Fibroblast of skin of left quadriceps (primary cell): ENCODE data around the gene STYX.

Experiments used
- DNase-seq, 2 experiments: peaks; one replicate each; pipeline ENCODE4 v3.0.0-alpha.2; 2013; ENCODE audit warnings: low read depth in 2 of 2

Gene STYX

DNA sequence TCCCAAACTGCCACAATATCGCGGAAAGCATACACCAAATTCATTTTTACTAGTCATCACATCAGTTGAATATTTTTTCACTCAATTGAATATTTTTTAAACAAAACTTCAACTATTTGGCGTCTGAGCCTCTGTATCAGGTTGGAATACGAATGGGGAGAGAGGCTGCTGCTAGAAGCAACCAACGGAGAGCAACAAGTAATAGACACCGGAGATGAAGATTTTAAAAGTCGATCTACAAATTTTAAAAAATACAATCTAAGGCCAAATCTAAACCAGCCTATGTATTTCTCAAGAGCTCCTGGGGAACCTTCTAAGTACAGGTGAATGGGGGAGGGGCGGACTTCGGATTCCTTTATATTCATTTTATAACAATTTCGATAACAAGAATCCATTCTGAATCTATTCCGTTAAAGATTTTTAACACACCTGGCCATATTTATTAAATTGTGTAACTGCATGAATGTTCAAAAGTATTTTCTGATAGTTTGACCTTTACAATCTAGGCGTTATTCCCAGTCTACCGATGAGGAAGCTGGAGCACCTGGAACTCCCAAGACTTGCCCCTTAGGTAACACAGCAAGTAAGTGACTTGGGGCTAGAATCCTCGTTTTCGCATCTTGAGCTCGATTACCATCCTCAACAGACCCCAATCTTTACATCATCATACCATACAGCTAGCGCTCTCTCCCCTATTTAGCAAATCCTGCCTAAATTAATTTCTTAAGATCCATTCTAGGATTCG, 60.2 kb downstream of the STYX start:
- no peak for DNase-seq

DNA sequence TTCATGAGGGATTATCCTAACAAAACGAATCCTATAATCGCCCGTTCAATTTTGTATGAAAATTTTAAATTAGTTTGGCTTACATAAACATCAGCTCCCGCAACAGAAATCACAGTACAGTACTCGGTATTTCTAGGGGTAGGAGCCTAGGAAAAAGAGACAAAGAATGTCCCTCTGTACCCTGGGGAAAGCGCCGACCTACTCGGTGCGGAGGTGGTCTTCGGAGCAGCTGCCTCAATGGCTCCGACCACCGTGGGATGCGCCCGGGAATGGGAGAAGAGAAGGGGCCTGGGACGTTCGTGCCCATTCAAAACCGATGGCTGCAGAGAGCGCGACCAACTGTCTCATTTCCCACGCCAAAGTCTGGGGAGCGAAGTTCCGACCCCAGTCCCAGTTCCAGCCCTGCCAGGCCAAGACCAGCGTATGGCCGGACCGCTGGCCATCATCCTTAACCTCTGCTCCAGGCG, 60.8 kb downstream of the STYX start:
- no peak for DNase-seq

DNA sequence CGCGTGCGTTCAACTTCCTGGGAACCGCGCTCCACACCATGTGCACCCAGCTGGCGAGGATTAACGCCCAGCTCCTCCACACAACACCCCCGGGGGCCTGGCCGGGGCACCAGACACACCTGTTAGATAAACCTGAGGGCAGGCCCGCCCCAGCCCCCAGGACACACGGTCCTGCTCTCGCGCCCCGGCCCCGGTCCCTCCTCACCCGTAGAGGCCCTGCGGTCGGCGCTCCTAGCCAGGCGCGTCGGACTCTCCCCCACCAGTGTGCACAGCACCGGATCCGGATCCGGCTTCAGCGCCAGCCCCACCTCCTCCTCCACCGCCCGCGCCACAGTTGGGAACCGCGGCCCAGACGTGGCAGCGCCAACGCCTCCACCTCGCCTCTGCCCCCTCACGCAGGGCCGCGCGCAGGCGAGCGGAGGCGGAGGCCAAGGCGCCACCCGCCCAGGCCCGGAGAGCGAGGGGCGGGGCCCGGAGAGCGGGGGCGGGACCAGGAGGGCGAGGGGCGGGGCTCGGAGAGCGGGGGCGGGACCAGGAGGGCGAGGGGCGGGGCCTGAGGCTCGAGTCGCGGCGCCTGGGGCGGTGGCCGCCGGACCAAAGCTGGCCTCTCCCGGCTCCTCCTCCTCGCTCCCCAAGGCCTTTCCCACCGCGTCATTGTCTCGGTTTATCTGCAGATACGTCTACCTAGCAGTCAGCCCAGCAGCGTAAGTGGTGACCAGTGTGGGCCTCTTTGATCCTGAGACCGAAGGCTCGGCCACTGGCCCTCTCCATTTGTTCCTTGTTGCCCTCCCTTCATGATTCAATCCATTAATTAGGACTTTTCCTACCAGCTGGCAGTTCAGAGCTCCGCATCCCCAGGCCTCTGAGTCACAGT, 61.5 kb downstream of the STYX start, which contains the start of gene GNPNAT1:
TSS of gene GNPNAT1 (minus strand) at position 385 of the 874 bp plus-strand sequence. CDS start 6,957 bp downstream, outside the sequence.
- DNase-seq, result peak; percentile 78 to 80

DNA sequence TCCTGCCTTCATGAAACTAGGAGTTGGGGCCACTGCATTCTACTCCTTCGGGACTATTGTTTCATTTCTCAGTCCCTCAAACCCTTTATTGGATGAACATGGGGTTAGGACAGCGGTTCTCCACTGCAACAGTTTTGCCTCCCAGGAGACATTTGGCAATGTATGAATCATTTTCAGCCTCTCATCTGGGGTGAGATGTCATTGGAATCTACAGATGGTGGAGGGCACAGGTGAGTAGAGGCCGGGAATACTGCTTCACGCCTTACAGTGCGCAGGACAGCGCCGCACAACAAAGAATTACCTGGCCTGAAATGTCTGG, 62.1 kb downstream of the STYX start:
- no peak for DNase-seq

DNA sequence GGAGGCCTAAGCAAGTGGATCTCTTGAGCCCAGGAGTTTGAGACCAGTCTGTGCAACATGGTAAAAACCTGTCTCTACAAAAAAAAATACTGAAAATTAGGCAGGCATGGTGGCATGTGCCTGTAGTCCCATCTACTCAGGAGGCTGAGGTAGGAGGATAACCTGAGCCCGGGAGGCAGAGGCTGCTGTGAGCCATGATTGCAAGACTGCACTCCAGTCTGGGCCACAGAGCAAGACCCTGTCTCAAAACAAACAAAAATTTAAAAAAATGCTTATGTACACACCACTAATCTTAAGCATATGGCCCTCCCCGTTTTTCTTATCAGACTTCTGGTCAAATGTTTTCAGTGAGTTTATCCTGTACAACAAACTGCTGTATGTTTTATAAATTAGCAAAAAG, 63.1 kb downstream of the STYX start:
- DNase-seq, result no peak

DNA sequence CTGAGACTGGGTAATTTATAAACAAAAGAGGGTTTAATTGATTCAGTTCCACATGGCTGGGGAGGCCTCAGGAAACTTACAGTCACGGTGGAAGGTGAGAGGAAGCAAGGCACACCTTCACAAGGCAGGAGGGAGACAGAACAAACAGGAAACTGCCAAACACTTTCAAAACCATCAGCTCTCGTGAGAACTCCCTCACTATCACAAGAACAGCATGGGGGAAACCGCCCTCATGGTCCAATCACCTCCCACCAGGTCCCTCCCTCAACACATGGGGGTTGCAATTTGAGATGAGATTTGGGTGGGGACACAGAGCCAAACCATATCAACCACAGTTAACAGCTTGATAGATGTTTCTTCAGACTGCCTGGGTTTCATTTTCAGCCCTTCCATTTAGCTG, 67.7 kb downstream of the STYX start:
- no peak for DNase-seq

DNA sequence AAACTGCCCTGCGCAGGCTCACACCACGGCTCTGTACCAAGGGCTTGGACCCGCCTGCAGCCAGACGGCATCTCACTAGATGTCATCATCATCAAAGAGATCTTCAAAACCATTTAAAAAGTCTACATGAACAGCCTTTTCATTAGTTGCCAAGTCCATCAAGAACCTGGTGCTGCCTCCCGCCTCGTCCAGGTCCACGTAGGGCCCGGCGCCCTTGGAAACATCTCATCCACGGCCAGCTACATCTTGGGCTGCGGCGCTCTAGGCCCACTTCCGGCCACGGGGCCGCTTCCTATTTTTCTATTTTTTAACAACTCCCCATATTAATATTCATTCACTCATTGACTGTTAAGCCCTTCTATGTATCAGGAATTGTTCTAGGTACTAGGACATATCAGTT, 68.9 kb downstream of the STYX start:
- DNase-seq, result no peak

DNA sequence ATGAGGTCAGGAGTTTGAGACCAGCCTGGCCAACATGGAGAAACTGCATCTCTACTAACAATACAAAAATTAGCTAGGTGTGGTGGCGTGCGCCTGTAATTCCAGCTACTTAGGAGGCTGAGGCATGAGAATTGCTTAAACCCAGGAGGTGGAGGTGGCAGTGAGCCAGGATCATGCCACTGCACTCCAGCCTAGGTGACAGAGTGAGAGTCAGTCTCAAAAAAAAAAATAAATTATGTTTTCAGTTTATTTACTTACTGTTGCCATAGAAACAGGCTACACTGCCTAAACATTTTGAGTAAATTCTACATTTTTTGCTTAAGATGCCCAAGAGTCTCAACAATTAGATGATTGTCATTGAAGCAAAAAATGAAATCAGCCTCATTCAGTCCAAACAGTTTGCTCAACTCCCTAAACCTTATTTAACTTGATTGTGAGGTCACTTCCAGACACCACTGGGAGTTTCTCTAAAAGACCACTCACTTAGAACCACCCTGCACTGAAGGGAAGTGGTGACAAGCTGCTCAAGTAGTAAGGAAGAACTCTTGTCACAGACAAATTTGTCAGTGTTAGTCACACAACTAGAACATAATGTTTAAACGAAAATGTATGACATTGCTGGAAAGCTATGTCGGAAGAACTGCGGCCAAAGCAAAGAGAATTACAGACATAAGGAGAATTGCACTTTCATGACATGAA, 71.2 kb downstream of the STYX start:
- DNase-seq, result peak; percentile 24 to 30

DNA sequence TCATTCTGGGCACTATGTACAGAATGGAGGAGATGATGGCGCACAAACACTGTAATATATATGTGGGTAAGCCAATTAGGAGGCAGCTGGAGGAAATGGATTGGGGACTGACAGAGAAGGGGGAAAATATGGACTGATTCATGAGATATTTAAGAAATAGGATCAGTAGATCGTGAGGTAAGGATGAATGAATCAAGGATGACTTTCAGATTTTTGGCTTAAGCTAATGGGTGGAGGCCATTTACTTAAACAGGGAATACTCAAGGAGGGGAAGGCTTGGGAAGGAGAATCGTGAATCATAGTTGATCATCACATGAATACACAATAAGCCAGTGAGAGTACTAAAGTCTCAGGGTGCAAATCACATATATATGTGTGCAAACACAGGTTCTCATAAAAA, 72.6 kb downstream of the STYX start:
- DNase-seq, result peak; percentile 28 to 34

DNA sequence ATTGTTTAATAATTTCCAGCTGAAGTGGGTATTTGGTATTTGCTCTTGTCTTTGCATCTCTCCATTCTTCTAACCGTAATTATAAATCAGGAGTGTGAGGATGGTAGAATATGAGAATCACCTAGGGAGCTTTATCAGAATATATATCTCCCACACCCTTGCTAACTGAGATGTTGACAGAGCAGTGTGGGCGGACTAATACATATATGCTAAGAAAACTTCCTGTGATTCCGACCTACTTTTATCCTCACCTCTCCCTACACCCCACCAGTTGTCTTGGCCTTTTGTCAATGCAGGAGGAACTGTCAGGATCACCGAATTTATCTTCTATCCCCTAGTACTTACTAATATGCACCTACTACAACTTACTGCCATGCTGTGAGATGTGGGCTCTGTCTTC, 76.1 kb downstream of the STYX start:
- no peak for DNase-seq

DNA sequence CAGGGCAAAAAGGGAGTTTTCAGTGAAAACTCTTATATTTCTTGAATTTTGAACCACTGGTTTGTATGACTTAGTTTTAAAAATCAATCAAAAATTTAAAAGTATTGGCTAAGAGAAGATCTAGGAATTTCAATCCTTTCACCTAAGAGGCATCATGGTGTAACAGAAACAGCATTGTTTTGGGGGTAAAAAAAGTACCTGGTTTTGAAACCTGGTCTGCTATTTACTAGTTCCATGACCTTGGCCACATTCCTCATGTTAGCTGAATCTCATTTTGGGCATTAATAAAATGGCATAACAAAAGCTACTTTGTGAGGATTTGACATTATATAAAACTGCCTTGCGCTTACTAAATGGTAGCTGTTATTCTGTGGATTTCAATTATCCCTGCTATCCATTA, 78.1 kb downstream of the STYX start:
- DNase-seq, result no peak

DNA sequence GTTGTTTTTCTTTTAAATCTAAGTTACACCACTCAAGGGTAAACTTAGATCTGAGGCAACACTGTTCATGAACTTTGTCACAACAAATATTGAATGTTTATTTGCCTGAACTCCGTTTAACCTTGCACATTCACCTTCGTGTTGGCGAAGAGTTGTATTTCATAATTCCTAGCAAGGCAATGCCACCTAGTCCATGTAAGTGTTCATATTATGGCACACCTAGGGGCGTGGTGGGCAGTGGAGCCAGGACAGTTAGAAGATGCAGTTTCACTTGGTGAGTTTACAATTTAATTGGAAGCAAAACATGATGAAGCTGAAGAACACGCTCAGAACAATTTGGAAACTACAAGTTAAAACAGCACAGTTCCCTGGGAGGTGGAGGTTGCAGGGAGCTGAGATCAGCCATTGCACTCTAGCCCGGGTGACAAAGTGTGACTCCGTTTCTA, 91.9 kb downstream of the STYX start:
- no peak for DNase-seq

DNA sequence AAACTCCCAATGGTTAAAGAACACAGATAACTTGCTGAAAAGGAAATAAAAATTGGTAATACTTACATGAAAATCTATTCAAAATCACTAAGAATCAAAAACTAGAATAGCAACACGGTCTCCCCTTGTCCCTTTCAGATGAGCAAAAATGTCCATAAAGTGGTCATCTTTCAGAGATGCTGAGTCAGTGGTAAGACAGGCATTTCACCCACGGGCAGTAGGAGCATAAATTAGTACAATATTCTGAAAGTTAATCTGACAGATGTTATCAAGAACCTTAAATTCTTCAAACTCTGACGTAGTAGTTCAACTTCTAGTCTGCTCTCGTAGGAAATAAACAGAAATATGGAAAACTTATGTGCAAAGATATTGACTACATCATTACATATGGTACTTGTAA, 94.5 kb downstream of the STYX start:
- no peak for DNase-seq
